IPS-18a (cell line): Measurements from ENCODE around the gene PITPNM1.
"Not testable (repeated sequence)": the region's sequence is repeated elsewhere in the genome, so short reads cannot be mapped to it uniquely, and the experiment has no call there.

Source experiments
- H3K27ac ChIP-seq: one replicate; pipeline ENCODE4 v1.5.1; 2013; ENCODE audit warnings: low read length
- H3K27me3 ChIP-seq: one replicate; pipeline ENCODE4 v1.6.1; 2013; ENCODE audit warnings: mild to moderate bottlenecking, low read length; ENCODE audit not compliant: control insufficient read depth, insufficient read depth
- H3K36me3 ChIP-seq: one replicate; pipeline ENCODE4 v1.6.1; 2013; ENCODE audit warnings: low read depth, low read length; ENCODE audit not compliant: control insufficient read depth
- H3K4me1 ChIP-seq: one replicate; pipeline ENCODE4 v1.6.1; 2013; ENCODE audit warnings: low read depth, low read length; ENCODE audit not compliant: control insufficient read depth
- H3K4me3 ChIP-seq: one replicate; pipeline ENCODE4 v1.5.1; 2013; ENCODE audit warnings: low read length
- H3K9ac ChIP-seq: one replicate; pipeline ENCODE4 v1.6.1; 2013; ENCODE audit warnings: mild to moderate bottlenecking, low read length, moderate library complexity
- H3K9me3 ChIP-seq: one replicate; pipeline ENCODE4 v1.6.1; 2013; ENCODE audit warnings: low read depth, low read length; ENCODE audit not compliant: control insufficient read depth

The PITPNM1 gene

DNA sequence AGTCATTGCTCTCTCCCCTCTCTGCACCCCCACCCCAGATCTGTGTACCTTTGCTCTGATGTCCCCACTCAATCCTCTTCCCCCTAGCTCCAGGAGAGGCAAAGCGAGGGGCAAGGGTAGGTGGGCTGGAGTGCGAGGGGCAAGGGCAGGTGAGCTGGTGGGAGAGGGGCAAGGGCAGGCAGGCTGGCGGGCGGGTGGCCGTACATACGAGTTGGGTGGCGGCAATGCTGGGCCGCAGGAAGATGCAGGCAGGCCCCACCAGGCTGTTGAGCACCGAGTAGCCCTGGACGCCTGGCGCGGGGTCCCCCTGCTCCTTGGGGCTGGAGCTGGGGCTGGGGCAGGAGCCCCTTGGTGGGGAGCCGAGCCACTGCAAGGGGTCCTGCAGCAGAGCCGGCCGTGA is 17.2 kb upstream of the PITPNM1 start:
- H3K4me3 ChIP-seq, result no peak overlapping the region
- no peaks in the 10 kb centered on the region for H3K9me3 ChIP-seq
- H3K27me3 ChIP-seq, result no peaks in the 10 kb centered on the region
- H3K36me3 ChIP-seq, result no peaks in the 10 kb centered on the region
- H3K4me1 ChIP-seq, result no peaks in the 10 kb centered on the region
- H3K9ac ChIP-seq, result no peak overlapping the region
- no peak overlapping the region for H3K27ac ChIP-seq

DNA sequence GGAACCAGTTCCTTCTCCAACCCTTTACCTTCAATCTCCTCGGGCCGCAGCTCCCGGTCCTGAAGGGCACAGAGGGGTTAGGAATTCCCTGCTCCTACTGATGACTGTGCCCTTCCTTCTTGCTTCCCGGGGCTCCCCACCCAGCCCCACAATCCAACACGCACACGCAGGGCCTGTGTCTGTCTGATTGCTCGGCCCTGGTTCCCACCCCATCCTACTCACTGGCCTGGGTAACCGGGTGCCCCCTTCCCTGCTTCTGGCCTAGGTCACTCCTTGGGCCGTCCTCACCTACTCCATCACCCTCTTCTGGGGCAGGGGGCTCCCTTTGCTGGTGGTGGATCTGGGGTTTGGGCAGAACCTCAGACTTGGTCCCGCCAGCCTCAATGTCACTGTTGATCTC is 16.8 kb upstream of the PITPNM1 start:
- H3K36me3 ChIP-seq, result no peaks in the 10 kb centered on the region
- H3K4me1 ChIP-seq, result no peaks in the 10 kb centered on the region
- H3K4me3 ChIP-seq, result no peak overlapping the region
- H3K9me3 ChIP-seq, result no peaks in the 10 kb centered on the region
- no peak overlapping the region for H3K27ac ChIP-seq
- H3K27me3 ChIP-seq, result no peaks in the 10 kb centered on the region
- H3K9ac ChIP-seq, result no peak overlapping the region

DNA sequence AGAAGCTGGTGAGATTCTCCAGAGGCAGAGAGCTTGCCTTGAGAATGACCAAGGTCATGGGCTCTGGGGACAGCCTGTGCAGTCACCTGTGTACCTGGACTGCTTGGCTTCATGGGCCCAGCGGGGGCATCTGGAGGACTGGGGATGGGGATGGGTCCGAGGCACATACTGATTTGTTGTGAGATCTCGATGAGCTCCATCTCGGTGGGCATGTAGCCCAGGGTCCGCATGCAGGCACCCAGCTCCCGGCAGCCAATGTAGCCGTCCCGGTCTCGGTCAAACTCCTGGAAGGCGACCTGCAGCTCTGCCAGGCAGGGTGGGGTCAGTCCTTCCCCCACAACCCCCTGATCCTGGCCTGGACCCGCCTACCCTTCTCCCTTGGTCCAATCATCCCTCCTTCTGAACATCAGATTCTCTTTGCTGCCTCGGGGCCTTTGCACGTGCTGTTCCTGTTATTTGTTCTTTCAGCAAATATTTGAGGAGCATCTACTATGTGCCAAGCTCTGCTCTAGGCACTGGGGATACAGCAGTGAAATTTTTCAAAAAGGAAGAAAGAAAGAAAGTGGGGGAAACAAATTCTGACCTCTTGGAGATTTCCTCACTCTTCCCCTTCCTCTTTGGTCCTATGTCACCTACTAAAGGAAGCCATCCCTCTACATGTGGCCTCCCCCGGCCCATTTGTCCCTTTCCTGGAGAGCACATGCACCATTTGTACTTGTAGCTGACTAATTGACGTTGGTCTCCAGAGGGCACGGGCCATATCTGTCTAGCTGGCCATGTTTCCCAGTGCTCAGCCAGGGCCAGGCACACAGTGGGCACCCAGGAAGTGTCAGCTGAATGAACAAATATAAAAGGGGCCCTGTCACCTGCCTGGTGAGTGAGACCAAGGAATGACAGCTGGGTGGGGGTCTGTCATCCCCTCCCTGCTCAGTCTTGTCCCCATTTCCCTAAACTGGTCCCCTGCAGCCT is 16.0 kb upstream of the PITPNM1 start:
- Histone ChIP-seq H3K27me3 (no peaks in the 10 kb centered on the region), H3K4me3 (no peak overlapping the region), H3K27ac (no peak overlapping the region), H3K9ac (no peak overlapping the region), H3K36me3 (no peaks in the 10 kb centered on the region), H3K4me1 (no peaks in the 10 kb centered on the region), H3K9me3 (no peaks in the 10 kb centered on the region)

DNA sequence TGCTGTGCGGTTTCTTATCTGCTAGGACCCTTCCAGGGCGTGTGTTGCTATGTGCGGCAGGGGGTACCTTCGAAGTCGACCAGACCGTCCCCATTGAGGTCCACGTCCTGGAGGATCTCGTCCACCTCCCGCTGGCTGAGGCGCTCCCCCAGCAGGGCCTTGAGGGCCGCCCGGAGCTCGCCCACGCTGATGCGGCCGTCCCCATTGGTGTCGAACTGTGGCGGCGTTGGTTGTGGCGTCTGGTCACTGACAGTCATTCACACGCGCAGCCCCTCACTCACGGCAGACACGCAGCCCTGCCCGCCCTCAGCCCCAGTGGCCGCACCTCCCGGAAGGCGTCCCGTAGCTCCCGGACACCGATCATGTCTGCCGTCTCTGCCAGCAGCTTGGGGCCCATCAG is 14.6 kb upstream of the PITPNM1 start:
- H3K4me1 ChIP-seq, result no peaks in the 10 kb centered on the region
- H3K36me3 ChIP-seq, result no peaks in the 10 kb centered on the region
- no peak overlapping the region for H3K9ac ChIP-seq
- no peaks in the 10 kb centered on the region for H3K27me3 ChIP-seq
- no peaks in the 10 kb centered on the region for H3K9me3 ChIP-seq
- H3K27ac ChIP-seq, result no peak overlapping the region
- H3K4me3 ChIP-seq, result no peak overlapping the region

DNA sequence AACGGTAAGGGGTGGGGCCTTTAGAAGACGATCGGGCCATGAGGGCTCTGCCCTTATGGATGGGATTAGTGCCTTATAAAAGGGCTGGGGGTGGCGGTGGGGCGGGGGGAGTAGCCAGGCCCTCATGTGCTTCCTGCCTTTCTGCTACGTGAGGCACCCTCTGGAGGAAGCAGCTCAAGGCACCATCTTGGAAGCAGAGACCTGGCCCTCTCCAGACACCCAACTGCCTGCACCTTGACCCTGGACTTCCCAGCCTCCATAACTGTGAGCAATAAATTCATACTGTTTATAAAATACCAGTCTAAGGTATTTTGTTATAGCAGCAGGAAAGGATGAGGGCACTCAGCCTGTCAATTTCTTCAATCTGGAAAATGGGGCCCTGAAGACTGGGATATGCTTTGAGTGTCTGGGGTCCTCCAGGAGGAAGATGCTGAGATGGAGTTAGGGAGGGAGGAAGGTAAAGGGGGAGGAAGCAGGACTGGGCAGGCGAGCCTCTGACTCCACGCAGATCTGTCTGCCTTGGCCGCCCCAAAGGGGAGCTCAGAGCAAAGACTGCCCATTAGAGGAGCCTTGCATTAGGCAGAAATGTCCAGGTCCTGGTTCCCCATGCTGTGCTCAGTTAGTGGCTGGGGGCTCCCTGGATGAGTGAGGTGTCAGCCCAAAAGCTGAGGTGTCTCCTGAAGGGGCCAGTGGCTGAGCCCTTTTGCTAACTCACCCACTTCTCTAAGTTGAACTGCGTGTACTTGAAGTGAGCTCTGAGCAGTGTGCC is 12.8 kb upstream of the PITPNM1 start:
- H3K4me1 ChIP-seq, result no peaks in the 10 kb centered on the region
- no peaks in the 10 kb centered on the region for H3K27me3 ChIP-seq
- no peak overlapping the region for H3K9ac ChIP-seq
- H3K4me3 ChIP-seq, result no peak overlapping the region
- H3K27ac ChIP-seq, result no peak overlapping the region
- H3K36me3 ChIP-seq, result no peaks in the 10 kb centered on the region
- no peaks in the 10 kb centered on the region for H3K9me3 ChIP-seq

DNA sequence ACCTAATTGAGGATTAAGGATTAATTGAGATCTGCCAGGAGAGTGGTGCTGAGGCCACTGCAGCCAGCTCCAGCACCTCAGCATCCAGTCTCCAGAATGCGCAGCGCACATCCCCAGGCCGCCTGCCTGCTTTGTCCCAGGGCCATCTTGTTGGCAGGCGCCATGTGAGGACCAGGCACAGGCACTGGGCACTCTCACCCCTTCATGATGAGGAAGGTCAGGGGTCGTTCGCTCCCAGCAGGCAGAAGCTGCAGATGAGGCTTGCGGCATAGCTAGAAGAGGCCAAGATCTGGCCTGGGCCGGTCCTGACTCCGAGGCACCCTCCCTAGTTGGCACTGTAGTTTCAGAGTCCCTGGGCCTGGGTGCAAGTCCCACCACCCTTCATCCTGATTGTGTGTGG is 11.6 kb upstream of the PITPNM1 start:
- Histone ChIP-seq H3K4me3 (no peak overlapping the region), H3K4me1 (no peaks in the 10 kb centered on the region), H3K27me3 (no peaks in the 10 kb centered on the region), H3K27ac (no peak overlapping the region), H3K9ac (no peak overlapping the region), H3K36me3 (no peaks in the 10 kb centered on the region), H3K9me3 (no peaks in the 10 kb centered on the region)

DNA sequence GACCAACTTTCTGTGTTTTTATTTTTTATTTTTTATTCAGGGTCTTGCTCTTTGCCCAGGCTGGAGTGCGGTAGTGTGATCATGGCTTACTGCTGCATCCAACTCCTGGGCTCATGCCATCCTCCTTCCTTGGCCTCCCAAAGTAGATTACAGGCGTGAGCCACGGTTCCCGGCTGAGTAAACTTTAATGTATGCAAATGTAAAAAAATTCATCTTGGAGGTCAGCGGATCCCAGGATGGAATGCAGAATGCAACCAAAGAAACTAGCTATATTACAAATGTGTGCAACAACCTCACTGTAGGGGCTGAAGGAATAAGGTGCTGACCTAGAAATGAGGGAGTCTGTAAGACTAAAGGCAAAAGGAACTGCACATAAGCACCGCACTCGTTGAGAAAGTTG is 9.0 kb upstream of the PITPNM1 start:
- H3K4me1 ChIP-seq, result peaks cover under 1% of the 10 kb centered on the region
- no peaks in the 10 kb centered on the region for H3K36me3 ChIP-seq
- peaks cover 6% of the 10 kb centered on the region for H3K27me3 ChIP-seq
- H3K27ac ChIP-seq, result no peak overlapping the region
- no peak overlapping the region for H3K9ac ChIP-seq
- no peaks in the 10 kb centered on the region for H3K9me3 ChIP-seq
- H3K4me3 ChIP-seq, result no peak overlapping the region

DNA sequence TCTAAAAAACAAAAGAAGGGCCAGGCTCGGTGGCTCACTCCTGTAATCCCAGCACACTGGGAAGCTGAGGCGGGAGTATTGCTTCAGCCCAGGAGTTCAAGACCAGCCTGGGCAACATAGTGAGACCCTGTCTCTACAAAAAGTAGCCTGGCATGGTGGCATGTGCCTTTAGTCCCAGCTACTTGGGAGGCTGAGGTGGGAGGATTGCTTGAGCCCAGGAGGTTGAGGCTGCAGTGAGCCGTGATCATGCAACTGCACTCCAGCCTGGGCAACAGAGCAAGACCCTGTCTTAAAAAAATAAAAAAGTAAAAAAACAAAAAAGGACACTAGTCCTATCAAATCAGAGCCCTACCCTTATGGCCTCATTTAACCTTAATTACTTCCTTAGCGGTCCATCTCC is 6.4 kb upstream of the PITPNM1 start:
- H3K9me3 ChIP-seq, H3K4me1 ChIP-seq, H3K27me3 ChIP-seq, H3K4me3 ChIP-seq, H3K9ac ChIP-seq, H3K36me3 ChIP-seq, H3K27ac ChIP-seq: not testable (repeated sequence)

DNA sequence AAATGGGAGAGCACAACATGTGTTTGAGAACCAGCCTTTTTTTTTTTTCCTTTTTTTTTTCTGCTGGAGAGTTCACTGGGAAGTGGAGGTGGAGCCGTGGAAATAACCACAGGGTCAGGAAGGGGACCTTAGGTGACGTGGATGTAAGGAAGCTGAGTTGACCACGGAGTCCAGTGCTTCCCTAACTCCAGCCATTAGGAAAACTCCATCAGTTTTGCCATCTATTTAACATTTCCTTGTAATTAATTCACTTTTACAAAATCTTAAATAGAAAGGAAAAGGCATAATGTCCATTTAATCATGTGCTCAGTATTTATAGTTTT is 4.8 kb upstream of the PITPNM1 start:
- no peaks in the 10 kb centered on the region for H3K36me3 ChIP-seq
- H3K9ac ChIP-seq, result no peak overlapping the region
- no peak overlapping the region for H3K27ac ChIP-seq
- H3K9me3 ChIP-seq, result no peaks in the 10 kb centered on the region
- H3K4me3 ChIP-seq, result no peak overlapping the region
- peaks cover 15% of the 10 kb centered on the region for H3K4me1 ChIP-seq
- H3K27me3 ChIP-seq, result peaks cover 6% of the 10 kb centered on the region

DNA sequence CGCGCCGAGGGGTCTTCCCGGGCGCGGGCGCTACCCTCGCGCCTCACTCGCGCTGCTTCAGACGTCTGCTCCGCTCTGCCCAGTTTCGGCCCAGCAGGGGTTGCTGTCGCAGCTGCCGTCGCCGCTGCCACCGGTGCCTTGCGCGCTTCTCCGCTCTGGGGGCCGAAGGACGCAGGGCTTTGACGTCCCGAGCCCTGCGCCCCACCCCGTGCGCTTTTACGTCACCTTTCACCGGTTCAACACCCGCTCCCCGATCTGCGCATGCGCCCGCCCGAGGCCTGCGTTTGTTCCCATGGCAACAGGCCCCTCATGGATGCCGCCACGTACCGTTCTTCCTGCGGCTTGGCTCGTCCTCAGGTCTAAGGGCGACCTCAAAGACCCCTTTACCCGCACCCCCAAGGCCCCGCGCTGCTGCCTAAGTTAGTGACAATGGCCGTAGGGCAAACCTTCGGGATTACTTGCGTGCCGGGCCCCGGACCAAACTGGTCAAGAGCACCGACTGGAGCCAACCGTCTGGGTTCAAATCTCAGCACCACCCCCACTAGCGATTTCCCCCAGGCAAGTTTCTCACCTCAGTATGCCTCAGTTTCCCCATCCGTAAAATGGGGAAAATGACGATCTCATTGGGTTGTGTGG is 3.4 kb upstream of the PITPNM1 start:
- H3K27ac ChIP-seq, result peak overlapping the region; percentile 86
- H3K9me3 ChIP-seq, result no peaks in the 10 kb centered on the region
- H3K27me3 ChIP-seq, result peaks cover 9% of the 10 kb centered on the region
- H3K36me3 ChIP-seq, result no peaks in the 10 kb centered on the region
- peaks cover 18% of the 10 kb centered on the region for H3K4me1 ChIP-seq
- peak overlapping the region; percentile 81 for H3K9ac ChIP-seq
- H3K4me3 ChIP-seq, result peak overlapping the region; percentile 95

DNA sequence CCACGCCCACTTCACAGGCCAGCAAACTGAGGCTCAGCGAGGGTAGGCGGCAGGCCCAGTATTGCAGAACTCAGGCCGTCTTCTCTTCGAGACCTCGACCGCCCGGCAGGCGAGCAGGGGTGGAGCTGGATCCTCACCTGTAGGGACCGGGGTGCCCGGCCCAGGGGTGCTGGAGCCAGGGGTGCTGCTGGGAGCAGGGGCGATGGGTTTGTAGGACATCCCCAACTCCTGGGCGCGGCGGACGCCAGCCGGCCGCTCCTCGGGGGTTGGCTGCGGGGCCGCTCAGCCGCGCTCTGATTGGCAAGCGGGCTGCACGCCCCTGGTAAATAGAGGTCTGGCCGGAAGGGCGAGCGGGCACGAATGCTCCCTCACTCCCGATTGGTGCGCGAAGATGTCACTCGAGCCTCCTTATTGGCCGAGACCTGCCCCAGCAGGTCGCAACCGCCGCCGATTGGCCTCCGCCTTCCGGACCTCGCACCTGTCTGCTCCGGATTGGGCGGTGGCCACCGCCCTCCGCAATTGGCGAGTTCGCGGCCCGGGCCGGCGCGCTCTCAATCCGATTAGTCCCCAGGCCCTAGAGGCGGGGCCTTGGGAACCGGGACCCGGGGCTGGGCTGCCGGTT is 2.8 kb upstream of the PITPNM1 start, which contains the start of gene CDK2AP2:
CDK2AP2 (minus strand) TSS at position 299 of the 622 bp plus-strand sequence; CDS start at position 219, 80 bp downstream.
- peaks cover 19% of the 10 kb centered on the region for H3K4me1 ChIP-seq
- H3K9me3 ChIP-seq, result no peaks in the 10 kb centered on the region
- peak within 1 kb of the TSS; percentile 95 for H3K4me3 ChIP-seq
- peak within 1 kb of the TSS; percentile 86 for H3K27ac ChIP-seq
- peak within 1 kb of the TSS; percentile 81 for H3K9ac ChIP-seq
- H3K27me3 ChIP-seq, result peaks cover 16% of the 10 kb centered on the region
- H3K36me3 ChIP-seq, result no peaks in the 10 kb centered on the region
